PC-9 (cell line): ENCODE data around the gene SAMD14.

ENCODE experiments used
- CTCF ChIP-seq: fragments of 200-600 bp; sonication (generic); conservative IDR thresholded peaks from 2 replicates; pipeline ENCODE4 v1.6.1; 2017; ENCODE audit warnings: mixed run types, antibody characterized with exemption, mild to moderate bottlenecking, moderate library complexity
- EZH2 ChIP-seq: fragments of 200-600 bp; sonication (generic); IDR thresholded peaks from 2 replicates; pipeline ENCODE4 v1.8.0; 2017; ENCODE audit warnings: antibody characterized with exemption, low read depth

DNA sequence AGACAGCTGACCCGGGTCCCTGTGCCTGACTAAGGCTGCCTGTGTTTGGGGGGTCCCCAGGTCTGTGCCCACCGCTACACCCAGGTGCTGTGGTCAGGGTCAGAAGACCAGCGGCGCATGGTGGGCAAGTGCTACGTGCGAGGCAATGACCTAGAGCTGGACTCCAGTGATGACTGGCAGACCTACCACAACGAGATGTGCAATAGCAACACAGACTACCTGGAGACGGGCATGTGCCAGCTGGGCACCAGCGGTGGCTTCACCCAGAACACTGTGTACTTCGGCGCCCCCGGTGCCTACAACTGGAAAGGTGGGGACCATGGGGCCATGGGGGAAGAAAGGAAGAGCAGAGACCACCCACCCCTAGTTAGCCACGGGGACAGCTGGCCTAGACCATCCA lies 62.0 kb downstream of the SAMD14 start:
- TF ChIP-seq EZH2 (no peak), CTCF (no peak)
